GM20000 (cell line): ENCODE data around the gene HLF.
A peak's percentile ranks its signal among the peaks of the same experiment; 100 is the strongest.

Source experiments
- DNase-seq: peaks from one replicate; pipeline ENCODE4 v3.0.0; 2012; ENCODE audit warnings: low spot score
- CTCF ChIP-seq: IDR thresholded peaks from 2 replicates; pipeline ENCODE4 v1.5.1; 2012; ENCODE audit warnings: mild to moderate bottlenecking, control low read depth; ENCODE audit errors: extremely low read depth, missing control alignments

Gene HLF, protein sequence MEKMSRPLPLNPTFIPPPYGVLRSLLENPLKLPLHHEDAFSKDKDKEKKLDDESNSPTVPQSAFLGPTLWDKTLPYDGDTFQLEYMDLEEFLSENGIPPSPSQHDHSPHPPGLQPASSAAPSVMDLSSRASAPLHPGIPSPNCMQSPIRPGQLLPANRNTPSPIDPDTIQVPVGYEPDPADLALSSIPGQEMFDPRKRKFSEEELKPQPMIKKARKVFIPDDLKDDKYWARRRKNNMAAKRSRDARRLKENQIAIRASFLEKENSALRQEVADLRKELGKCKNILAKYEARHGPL

DNA sequence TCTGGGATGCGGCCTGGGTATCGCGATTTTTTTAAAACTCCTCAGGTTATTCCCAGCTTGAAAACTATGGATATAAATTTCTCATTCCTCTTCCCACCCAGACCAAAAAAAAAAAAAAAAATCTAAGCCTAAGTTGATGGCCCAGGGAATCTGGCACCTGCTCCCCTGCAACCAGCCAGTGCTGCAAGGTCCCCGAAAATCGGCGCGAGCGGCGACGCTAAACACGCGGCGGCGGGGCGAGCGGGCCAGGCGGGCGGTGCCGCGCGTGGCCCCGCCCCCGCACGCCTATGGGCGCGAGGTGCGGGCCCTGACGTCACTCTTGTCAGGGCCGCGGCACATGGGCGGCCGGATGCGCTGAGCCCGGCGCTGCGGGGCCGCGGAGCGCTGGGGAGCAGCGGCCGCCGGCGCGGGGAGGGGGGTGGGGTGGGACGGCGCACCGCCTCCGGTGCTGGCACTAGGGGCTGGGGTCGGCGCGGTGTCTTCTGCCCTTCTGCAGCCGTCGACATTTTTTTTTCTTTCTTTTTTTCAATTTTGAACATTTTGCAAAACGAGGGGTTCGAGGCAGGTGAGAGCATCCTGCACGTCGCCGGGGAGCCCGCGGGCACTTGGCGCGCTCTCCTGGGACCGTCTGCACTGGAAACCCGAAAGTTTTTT is at the start of gene HLF:
TSS of gene HLF (plus strand) at position 316 of the 654 bp plus-strand sequence. CDS start 525 bp downstream, outside the sequence.
- TF ChIP-seq CTCF: no peak
- peak; percentile 90 for DNase-seq

DNA sequence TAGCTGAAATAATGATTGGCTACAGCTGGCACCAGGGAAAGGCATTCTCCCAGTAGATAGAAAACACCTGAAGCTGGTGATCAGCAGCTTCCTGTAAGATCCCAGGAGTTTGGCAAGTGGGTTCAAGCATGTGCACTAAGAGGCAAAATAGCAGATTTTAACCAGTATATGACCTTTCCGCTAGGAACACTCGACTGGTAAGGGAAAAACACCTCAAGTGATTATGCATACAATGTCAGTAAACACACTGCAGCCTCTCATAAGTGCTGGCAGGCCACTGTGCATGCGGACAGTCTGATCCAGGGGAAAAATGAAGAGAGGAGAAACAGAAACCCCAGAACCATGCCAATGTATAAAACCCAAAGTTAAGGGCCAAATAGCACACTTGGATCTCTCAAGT is 49.0 kb upstream of the HLF start:
- no peak for DNase-seq
- TF ChIP-seq CTCF: no peak

GRCh38 chr17:55216888-55217287 is 47.9 kb upstream of the HLF start:
- no peak for TF ChIP-seq CTCF

DNA sequence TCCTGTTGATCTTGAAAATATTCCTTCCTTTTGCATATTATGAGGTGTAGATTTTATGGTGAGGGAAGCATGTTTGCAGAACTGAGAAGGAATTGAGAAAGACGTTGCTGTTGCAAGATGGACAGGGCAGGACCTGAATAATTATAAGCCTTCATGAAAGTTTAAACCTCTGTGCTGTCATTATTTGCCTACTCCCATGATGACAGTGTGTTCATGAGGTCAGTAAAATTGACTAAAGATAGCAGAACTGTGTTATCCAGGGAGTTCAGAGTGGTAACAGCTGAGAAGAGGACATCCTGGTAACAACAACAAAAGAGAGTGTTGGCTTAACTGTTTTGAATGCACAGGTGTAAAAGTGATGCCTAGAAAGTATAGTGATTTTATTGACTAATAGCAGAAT is 45.3 kb upstream of the HLF start:
- no peak for DNase-seq
- no peak for TF ChIP-seq CTCF

More at GRCh38 chr17:55216888-55217287, 47.9 kb upstream of the HLF start:
- DNase-seq: no peak

DNA sequence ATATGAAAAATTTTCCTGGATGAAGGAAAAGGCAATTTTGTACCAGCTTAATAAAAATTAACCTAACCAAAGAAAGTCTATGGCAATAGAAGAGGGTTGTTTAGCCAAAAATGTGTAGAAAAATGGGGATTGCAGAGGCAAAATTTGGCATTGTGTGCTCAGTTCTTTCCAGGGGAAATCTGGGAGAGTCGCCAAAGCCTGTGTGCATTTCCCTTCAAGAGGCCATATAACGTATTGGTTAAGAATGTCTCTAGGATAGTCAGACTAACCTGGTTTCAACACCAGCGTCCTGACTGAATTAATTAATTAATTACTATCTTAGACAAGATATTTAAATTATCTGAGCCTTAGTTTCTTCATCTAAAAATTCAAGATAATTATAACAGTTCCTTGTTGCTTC is 44.8 kb upstream of the HLF start:
- no peak for DNase-seq

DNA sequence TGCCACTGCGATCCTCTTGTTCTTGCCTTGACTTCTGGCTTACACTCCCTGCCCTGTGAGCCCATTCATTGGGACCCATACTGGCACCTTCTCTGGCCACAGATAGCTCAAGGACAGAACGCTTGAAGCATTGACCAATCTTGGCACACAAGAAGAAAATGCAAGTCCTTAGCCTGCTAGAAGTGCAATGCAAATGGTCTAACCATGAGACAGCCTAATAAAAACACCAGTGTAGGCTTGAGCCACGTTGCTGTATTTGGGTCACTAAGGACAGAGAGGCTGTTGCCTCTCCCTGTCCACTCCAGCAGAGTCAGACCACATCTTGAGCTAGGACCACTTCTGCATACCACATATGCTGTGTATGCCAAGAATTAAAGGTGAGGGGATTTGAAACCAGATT is 41.2 kb upstream of the HLF start:
- DNase-seq: no peak
- no peak for TF ChIP-seq CTCF

More for the DNA sequence above, 44.8 kb upstream of the HLF start:
- no peak for TF ChIP-seq CTCF

DNA sequence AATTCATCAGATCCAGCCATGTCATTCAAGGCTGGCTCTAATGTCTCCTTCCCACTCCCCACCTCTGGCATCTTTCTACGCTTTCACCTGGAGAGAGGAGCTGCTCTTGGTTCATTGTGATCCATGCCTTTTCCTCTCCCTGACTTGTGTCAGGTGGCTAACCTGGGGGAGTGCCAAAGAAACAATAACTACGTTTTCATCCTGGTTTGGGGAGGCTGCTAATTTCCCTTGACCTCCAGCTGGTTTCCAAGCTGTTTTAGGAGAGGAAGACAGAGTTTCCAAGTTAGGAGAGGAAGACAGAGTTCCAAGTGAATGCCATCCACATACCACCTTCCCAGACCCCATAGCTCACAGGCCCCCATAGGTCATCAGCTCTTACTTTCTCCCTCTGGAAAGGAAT is 40.0 kb upstream of the HLF start:
- DNase-seq: no peak
- TF ChIP-seq CTCF: no peak
